ENCODE data around the gene ACO2.

DNA sequence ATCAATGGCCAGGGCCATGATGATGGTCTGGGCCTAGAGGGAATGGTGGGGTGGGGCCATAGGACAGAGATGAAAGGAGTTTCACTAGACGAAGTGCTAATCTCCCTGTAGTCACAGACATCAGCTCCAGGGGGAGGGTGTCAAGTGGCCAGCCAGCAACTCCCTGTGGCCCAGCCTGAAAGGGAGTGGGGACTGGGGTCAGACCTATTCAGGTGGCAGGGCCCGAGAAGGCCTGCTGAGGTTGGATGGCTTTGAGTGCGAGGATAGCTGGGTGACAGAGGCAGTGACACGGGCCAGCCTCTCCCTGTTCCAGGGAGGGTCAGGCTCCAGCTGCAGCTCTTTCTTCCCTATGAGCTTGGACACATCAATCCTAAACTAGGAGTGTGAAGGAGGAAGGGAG lies 33.4 kb upstream of the ACO2 start:
- TF ChIP-seq, protein P1, sequence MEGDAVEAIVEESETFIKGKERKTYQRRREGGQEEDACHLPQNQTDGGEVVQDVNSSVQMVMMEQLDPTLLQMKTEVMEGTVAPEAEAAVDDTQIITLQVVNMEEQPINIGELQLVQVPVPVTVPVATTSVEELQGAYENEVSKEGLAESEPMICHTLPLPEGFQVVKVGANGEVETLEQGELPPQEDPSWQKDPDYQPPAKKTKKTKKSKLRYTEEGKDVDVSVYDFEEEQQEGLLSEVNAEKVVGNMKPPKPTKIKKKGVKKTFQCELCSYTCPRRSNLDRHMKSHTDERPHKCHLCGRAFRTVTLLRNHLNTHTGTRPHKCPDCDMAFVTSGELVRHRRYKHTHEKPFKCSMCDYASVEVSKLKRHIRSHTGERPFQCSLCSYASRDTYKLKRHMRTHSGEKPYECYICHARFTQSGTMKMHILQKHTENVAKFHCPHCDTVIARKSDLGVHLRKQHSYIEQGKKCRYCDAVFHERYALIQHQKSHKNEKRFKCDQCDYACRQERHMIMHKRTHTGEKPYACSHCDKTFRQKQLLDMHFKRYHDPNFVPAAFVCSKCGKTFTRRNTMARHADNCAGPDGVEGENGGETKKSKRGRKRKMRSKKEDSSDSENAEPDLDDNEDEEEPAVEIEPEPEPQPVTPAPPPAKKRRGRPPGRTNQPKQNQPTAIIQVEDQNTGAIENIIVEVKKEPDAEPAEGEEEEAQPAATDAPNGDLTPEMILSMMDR (IDR thresholded peaks at IDR 0.05), result no peak
- TF ChIP-seq SIN3A (IDR thresholded peaks at IDR 0.05; ENCODE audit: borderline replicate concordance, insufficient read depth, low read depth, low read length) (no peak), POLR2AphosphoS5 (IDR thresholded peaks at IDR 0.05; ENCODE audit: low read depth, low read length) (no peak)
- TF ChIP-seq, protein P2, sequence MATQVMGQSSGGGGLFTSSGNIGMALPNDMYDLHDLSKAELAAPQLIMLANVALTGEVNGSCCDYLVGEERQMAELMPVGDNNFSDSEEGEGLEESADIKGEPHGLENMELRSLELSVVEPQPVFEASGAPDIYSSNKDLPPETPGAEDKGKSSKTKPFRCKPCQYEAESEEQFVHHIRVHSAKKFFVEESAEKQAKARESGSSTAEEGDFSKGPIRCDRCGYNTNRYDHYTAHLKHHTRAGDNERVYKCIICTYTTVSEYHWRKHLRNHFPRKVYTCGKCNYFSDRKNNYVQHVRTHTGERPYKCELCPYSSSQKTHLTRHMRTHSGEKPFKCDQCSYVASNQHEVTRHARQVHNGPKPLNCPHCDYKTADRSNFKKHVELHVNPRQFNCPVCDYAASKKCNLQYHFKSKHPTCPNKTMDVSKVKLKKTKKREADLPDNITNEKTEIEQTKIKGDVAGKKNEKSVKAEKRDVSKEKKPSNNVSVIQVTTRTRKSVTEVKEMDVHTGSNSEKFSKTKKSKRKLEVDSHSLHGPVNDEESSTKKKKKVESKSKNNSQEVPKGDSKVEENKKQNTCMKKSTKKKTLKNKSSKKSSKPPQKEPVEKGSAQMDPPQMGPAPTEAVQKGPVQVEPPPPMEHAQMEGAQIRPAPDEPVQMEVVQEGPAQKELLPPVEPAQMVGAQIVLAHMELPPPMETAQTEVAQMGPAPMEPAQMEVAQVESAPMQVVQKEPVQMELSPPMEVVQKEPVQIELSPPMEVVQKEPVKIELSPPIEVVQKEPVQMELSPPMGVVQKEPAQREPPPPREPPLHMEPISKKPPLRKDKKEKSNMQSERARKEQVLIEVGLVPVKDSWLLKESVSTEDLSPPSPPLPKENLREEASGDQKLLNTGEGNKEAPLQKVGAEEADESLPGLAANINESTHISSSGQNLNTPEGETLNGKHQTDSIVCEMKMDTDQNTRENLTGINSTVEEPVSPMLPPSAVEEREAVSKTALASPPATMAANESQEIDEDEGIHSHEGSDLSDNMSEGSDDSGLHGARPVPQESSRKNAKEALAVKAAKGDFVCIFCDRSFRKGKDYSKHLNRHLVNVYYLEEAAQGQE (IDR thresholded peaks at IDR 0.05; ENCODE audit: insufficient read depth in 1 of 2, low read depth in 2 of 2, low read length in 1 of 2), result no peak
